ENCODE results near the gene HCAR3. TPM values are rescaled to one million over a fixed set of nuclear protein-coding genes. Genes with fewer than 3 reads are reported as not detected.

Gene HCAR3
- total and polyA plus RNA-seq, 2 of the 8 experiments (the other 6 are each of a cell fraction or from before 2014, with no cell fraction given) = not detected

DNA sequence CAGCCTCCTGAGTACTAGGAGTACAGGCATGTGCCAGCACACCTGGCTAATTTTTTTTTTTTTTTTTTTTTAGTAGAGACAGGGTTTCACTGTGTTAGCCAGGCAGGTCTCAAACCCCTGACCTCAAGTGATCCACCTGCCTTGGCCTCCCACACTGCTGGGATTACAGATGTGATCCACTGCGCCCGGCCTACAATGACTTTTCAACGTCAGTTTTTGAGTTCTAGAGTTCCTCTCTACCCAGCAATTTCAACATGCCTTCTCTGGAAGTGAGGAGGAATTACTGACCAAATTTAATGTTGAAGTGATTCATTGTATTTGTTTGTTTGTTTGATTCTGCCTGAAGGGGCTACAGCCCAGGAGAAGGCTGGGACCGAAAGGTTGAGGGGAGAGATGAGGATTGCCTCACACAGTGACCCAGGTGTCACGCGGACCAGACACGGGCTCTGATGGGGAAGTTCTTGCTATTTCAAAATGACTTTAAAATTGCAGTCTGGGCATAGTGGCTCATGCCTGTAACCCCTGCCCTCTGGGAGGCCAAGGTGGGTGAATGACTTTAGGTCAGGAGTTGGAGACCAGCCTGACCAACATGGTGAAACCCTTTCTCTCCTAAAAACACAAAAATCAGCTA, 27.4 kb upstream of the HCAR3 start (continued):
- TF ChIP-seq, protein P1, sequence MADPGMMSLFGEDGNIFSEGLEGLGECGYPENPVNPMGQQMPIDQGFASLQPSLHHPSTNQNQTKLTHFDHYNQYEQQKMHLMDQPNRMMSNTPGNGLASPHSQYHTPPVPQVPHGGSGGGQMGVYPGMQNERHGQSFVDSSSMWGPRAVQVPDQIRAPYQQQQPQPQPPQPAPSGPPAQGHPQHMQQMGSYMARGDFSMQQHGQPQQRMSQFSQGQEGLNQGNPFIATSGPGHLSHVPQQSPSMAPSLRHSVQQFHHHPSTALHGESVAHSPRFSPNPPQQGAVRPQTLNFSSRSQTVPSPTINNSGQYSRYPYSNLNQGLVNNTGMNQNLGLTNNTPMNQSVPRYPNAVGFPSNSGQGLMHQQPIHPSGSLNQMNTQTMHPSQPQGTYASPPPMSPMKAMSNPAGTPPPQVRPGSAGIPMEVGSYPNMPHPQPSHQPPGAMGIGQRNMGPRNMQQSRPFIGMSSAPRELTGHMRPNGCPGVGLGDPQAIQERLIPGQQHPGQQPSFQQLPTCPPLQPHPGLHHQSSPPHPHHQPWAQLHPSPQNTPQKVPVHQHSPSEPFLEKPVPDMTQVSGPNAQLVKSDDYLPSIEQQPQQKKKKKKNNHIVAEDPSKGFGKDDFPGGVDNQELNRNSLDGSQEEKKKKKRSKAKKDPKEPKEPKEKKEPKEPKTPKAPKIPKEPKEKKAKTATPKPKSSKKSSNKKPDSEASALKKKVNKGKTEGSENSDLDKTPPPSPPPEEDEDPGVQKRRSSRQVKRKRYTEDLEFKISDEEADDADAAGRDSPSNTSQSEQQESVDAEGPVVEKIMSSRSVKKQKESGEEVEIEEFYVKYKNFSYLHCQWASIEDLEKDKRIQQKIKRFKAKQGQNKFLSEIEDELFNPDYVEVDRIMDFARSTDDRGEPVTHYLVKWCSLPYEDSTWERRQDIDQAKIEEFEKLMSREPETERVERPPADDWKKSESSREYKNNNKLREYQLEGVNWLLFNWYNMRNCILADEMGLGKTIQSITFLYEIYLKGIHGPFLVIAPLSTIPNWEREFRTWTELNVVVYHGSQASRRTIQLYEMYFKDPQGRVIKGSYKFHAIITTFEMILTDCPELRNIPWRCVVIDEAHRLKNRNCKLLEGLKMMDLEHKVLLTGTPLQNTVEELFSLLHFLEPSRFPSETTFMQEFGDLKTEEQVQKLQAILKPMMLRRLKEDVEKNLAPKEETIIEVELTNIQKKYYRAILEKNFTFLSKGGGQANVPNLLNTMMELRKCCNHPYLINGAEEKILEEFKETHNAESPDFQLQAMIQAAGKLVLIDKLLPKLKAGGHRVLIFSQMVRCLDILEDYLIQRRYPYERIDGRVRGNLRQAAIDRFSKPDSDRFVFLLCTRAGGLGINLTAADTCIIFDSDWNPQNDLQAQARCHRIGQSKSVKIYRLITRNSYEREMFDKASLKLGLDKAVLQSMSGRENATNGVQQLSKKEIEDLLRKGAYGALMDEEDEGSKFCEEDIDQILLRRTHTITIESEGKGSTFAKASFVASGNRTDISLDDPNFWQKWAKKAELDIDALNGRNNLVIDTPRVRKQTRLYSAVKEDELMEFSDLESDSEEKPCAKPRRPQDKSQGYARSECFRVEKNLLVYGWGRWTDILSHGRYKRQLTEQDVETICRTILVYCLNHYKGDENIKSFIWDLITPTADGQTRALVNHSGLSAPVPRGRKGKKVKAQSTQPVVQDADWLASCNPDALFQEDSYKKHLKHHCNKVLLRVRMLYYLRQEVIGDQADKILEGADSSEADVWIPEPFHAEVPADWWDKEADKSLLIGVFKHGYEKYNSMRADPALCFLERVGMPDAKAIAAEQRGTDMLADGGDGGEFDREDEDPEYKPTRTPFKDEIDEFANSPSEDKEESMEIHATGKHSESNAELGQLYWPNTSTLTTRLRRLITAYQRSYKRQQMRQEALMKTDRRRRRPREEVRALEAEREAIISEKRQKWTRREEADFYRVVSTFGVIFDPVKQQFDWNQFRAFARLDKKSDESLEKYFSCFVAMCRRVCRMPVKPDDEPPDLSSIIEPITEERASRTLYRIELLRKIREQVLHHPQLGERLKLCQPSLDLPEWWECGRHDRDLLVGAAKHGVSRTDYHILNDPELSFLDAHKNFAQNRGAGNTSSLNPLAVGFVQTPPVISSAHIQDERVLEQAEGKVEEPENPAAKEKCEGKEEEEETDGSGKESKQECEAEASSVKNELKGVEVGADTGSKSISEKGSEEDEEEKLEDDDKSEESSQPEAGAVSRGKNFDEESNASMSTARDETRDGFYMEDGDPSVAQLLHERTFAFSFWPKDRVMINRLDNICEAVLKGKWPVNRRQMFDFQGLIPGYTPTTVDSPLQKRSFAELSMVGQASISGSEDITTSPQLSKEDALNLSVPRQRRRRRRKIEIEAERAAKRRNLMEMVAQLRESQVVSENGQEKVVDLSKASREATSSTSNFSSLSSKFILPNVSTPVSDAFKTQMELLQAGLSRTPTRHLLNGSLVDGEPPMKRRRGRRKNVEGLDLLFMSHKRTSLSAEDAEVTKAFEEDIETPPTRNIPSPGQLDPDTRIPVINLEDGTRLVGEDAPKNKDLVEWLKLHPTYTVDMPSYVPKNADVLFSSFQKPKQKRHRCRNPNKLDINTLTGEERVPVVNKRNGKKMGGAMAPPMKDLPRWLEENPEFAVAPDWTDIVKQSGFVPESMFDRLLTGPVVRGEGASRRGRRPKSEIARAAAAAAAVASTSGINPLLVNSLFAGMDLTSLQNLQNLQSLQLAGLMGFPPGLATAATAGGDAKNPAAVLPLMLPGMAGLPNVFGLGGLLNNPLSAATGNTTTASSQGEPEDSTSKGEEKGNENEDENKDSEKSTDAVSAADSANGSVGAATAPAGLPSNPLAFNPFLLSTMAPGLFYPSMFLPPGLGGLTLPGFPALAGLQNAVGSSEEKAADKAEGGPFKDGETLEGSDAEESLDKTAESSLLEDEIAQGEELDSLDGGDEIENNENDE (IDR thresholded peaks at IDR 0.05; ENCODE audit: insufficient replicate concordance, low read length) = no peak
- TF ChIP-seq MAFK (IDR thresholded peaks at IDR 0.05; ENCODE audit: low read depth, low read length) (no peak), GABPA (IDR thresholded peaks at IDR 0.05; ENCODE audit: borderline replicate concordance, insufficient read depth, low read length) (no peak), ZNF274 (IDR thresholded peaks at IDR 0.05; ENCODE audit: borderline replicate concordance, extremely low read depth, low read length) (no peak), CEBPB (IDR thresholded peaks at IDR 0.05; ENCODE audit: low read depth, low read length) (no peak), NRF1 (IDR thresholded peaks at IDR 0.05; ENCODE audit: low read depth, low read length) (no peak), GTF2F1 (IDR thresholded peaks at IDR 0.05; ENCODE audit: borderline replicate concordance, low read depth, low read length) (no peak), POU5F1 (IDR thresholded peaks at IDR 0.05; ENCODE audit: low read depth, low read length) (no peak)

Measured in H1 (cell line).